H9 (cell line): ENCODE results near the gene HMSD. TPM values are rescaled to one million over a fixed set of nuclear protein-coding genes. Genes with fewer than 3 reads are reported as not detected.

Source experiments
- DNase-seq: peaks from one replicate; pipeline ENCODE4 v3.0.0-alpha.2; 2017
- H2AFZ ChIP-seq: one replicate; pipeline ENCODE4 v1.6.1; 2013; ENCODE audit warnings: mild to moderate bottlenecking, low read length, control low read depth, moderate library complexity
- H2AK5ac ChIP-seq: 2 replicates; pipeline ENCODE4 v1.6.1; 2013; ENCODE audit warnings: low read length, control low read depth, mixed read lengths; ENCODE audit not compliant: insufficient read length
- H2BK120ac ChIP-seq: one replicate; pipeline ENCODE4 v1.6.1; 2013; ENCODE audit warnings: low read depth, mild to moderate bottlenecking, low read length, control low read depth, inconsistent platforms; ENCODE audit not compliant: poor library complexity, severe bottlenecking
- H2BK12ac ChIP-seq: 2 replicates; pipeline ENCODE4 v1.6.1; 2013; ENCODE audit warnings: low read length, control low read depth, mixed read lengths, low read depth; ENCODE audit not compliant: insufficient read length
- H2BK15ac ChIP-seq: 2 replicates; pipeline ENCODE4 v1.6.1; 2013; ENCODE audit warnings: low read depth, low read length, control low read depth
- H2BK20ac ChIP-seq: one replicate; pipeline ENCODE4 v1.6.1; 2013; ENCODE audit warnings: low read depth, mild to moderate bottlenecking, low read length, control low read depth, inconsistent platforms; ENCODE audit not compliant: poor library complexity, severe bottlenecking
- H2BK5ac ChIP-seq: 2 replicates; pipeline ENCODE4 v1.6.1; 2013; ENCODE audit warnings: low read length, control low read depth, mixed read lengths; ENCODE audit not compliant: insufficient read length
- H3K14ac ChIP-seq: 2 replicates; pipeline ENCODE4 v1.6.1; 2013; ENCODE audit warnings: low read length, control low read depth; ENCODE audit not compliant: insufficient read depth
- H3K18ac ChIP-seq: 2 replicates; pipeline ENCODE4 v1.6.1; 2013; ENCODE audit warnings: low read depth, mild to moderate bottlenecking, mixed read lengths, low read length, control low read depth; ENCODE audit not compliant: insufficient read length
- H3K23ac ChIP-seq: 2 replicates; pipeline ENCODE4 v1.6.1; 2013; ENCODE audit warnings: low read length, control low read depth, mixed read lengths, low read depth; ENCODE audit not compliant: insufficient read length
- H3K23me2 ChIP-seq: 2 replicates; pipeline ENCODE4 v1.6.1; 2013; ENCODE audit warnings: low read depth, mild to moderate bottlenecking, mixed read lengths, low read length, control low read depth; ENCODE audit not compliant: insufficient read length, poor library complexity, severe bottlenecking
- H3K27ac ChIP-seq: 2 replicates; pipeline ENCODE4 v1.5.1; 2013; ENCODE audit warnings: low read length, control low read depth, mixed read lengths, low read depth; ENCODE audit not compliant: insufficient read length
- H3K27me3 ChIP-seq: 2 replicates; pipeline ENCODE4 v1.6.1; 2013; ENCODE audit warnings: low read length, control low read depth, inconsistent platforms; ENCODE audit not compliant: insufficient read depth
- H3K4ac ChIP-seq: 2 replicates; pipeline ENCODE4 v1.6.1; 2013; ENCODE audit warnings: low read depth, mild to moderate bottlenecking, control low read depth, inconsistent platforms, low read length, moderate library complexity
- H3K4me1 ChIP-seq: 2 replicates; pipeline ENCODE4 v1.6.1; 2013; ENCODE audit warnings: low read length, control low read depth, inconsistent platforms; ENCODE audit not compliant: insufficient read depth
- H3K4me2 ChIP-seq: 2 replicates; pipeline ENCODE4 v1.6.1; 2013; ENCODE audit warnings: low read length, control low read depth, mixed read lengths; ENCODE audit not compliant: insufficient read length, insufficient read depth
- H3K56ac ChIP-seq: 2 replicates; pipeline ENCODE4 v1.6.1; 2013; ENCODE audit warnings: low read depth, mild to moderate bottlenecking, mixed read lengths, low read length, control low read depth; ENCODE audit not compliant: insufficient read length
- H3K79me1 ChIP-seq: 2 replicates; pipeline ENCODE4 v1.6.1; 2013; ENCODE audit warnings: low read depth, mild to moderate bottlenecking, moderate library complexity, low read length, control low read depth, inconsistent platforms; ENCODE audit not compliant: insufficient read depth, poor library complexity, severe bottlenecking
- H3K79me2 ChIP-seq: 2 replicates; pipeline ENCODE4 v1.6.1; 2013; ENCODE audit warnings: low read length, control low read depth, inconsistent platforms; ENCODE audit not compliant: insufficient read depth
- H3K9ac ChIP-seq: 2 replicates; pipeline ENCODE4 v1.6.1; 2013; ENCODE audit warnings: low read length, control low read depth, mixed read lengths; ENCODE audit not compliant: insufficient read length; ENCODE audit errors: extremely low read depth
- H3K9me3 ChIP-seq: one replicate; pipeline ENCODE4 v1.6.1; 2013; ENCODE audit warnings: low read depth, low read length, inconsistent platforms; ENCODE audit not compliant: control insufficient read depth
- H3T11ph ChIP-seq: one replicate; pipeline ENCODE4 v1.6.1; 2013; ENCODE audit warnings: mild to moderate bottlenecking, low read length, control low read depth, inconsistent platforms
- H4K20me1 ChIP-seq: one replicate; pipeline ENCODE4 v1.6.1; 2013; ENCODE audit not compliant: control insufficient read depth, insufficient read length, insufficient read depth
- H4K5ac ChIP-seq: 2 replicates; pipeline ENCODE4 v1.6.1; 2013; ENCODE audit warnings: low read depth, mild to moderate bottlenecking, mixed read lengths, low read length, control low read depth; ENCODE audit not compliant: insufficient read length
- H4K8ac ChIP-seq: replicated peaks from 2 replicates; pipeline ENCODE4 v1.6.1; 2013; ENCODE audit warnings: low read length, control low read depth, mixed read lengths, low read depth; ENCODE audit not compliant: insufficient read length
- H4K91ac ChIP-seq: 2 replicates; pipeline ENCODE4 v1.6.1; 2013; ENCODE audit warnings: low read depth, mild to moderate bottlenecking, moderate library complexity, mixed read lengths, low read length, control low read depth; ENCODE audit not compliant: insufficient read length
- H3K27ac Mint-ChIP-seq, 3 experiments: 2 replicates in 2 of 3; 3 replicates in 1 of 3; pipeline ENCODE4 v1.8.0; 2020 to 2021; ENCODE audit warnings: mixed read lengths in 3 of 3, mild to moderate bottlenecking in 1 of 3, moderate library complexity in 1 of 3
- H3K27me3 Mint-ChIP-seq: 2 replicates; pipeline ENCODE4 v1.8.0; 2021; ENCODE audit warnings: low read depth, mild to moderate bottlenecking, moderate library complexity, mixed read lengths
- H3K36me3 Mint-ChIP-seq, 3 experiments: 2 replicates in 2 of 3; 3 replicates in 1 of 3; pipeline ENCODE4 v1.8.0; 2020 to 2021; ENCODE audit warnings: low read depth in 3 of 3, mixed read lengths in 3 of 3; ENCODE audit not compliant: insufficient read depth in 1 of 3
- H3K4me1 Mint-ChIP-seq, 2 experiments: 2 replicates each; pipeline ENCODE4 v1.8.0; 2020; ENCODE audit warnings: mixed read lengths in 2 of 2
- H3K4me3 Mint-ChIP-seq, 2 experiments: 2 replicates in 1 of 2; 3 replicates in 1 of 2; pipeline ENCODE4 v1.8.0; 2020 to 2021; ENCODE audit warnings: mild to moderate bottlenecking in 2 of 2, mixed read lengths in 2 of 2, moderate library complexity in 1 of 2
- H3K9me3 Mint-ChIP-seq, 2 experiments: 2 replicates in 1 of 2; 3 replicates in 1 of 2; pipeline ENCODE4 v1.8.0; 2020; ENCODE audit warnings: mild to moderate bottlenecking in 2 of 2, mixed read lengths in 2 of 2, moderate library complexity in 1 of 2
- CTCF ChIP-seq: fragments of 200-600 bp; sonication (generic); conservative IDR thresholded peaks from 3 replicates; pipeline ENCODE4 v1.8.0; 2021; ENCODE audit warnings: antibody characterized with exemption, mild to moderate bottlenecking
- WGBS: extraction: QIAGEN DNeasy Blood & Tissue Kit; methylation state at CpG from one replicate; pipeline ENCODE4 v1.1.7; 2013; ENCODE audit warnings: missing lambda C conversion rate, low lambda C conversion rate, mixed read lengths; ENCODE audit not compliant: insufficient read length; ENCODE audit errors: extremely low coverage; 5-methylcytosine and 5-hydroxymethylcytosine counted together
- total RNA-seq: library from RNA; stranded (reverse); gene quantifications from 2 replicates; pipeline ENCODE4 v1.2.1, GENCODE V29; 2021

HMSD gene
- total RNA-seq, 1 experiment from 2014 or later: 6.6 TPM

- Mint-ChIP-seq H3K27ac (no peak overlapping the region), H3K36me3 (peaks cover 0 to 8% (median 0%) of the 10 kb centered on the region in 3 experiments; a peak in 4 of 7 replicates), H3K9me3 (peaks cover 0 to 11% of the 10 kb centered on the region in 2 experiments; a peak in 4 of 5 replicates), H3K27me3 (peaks cover 1% of the 10 kb centered on the region; the same call in 1 of the 2 replicates), H3K4me1 (peaks cover 7 to 11% of the 10 kb centered on the region in 2 experiments), H3K4me3 (no peak overlapping the region)
- DNase-seq: no peak
- H3K18ac ChIP-seq: no peak overlapping the region
- no peak for TF ChIP-seq CTCF
- H3K27me3 ChIP-seq: no peaks in the 10 kb centered on the region
- no peak overlapping the region for H2BK20ac ChIP-seq
- no peaks in the 10 kb centered on the region for H4K20me1 ChIP-seq
- H2BK15ac ChIP-seq: no peak overlapping the region
- no peaks in the 10 kb centered on the region for H3K23me2 ChIP-seq
- H3K9me3 ChIP-seq: no peaks in the 10 kb centered on the region
- no peak overlapping the region for H4K8ac ChIP-seq
- no peak overlapping the region for H3K23ac ChIP-seq
- no peak overlapping the region for H3T11ph ChIP-seq
- H2BK120ac ChIP-seq: no peak overlapping the region
- no peak overlapping the region for H2BK5ac ChIP-seq
- WGBS: no CpG with 5 or more reads among the region's 1 CpG
- no peaks in the 10 kb centered on the region for H3K79me1 ChIP-seq
- H4K91ac ChIP-seq: no peak overlapping the region
- no peak overlapping the region for H3K4me2 ChIP-seq
- H2AFZ ChIP-seq: no peak overlapping the region
- H3K14ac ChIP-seq: no peak overlapping the region
- no peak overlapping the region for H3K9ac ChIP-seq
- no peak overlapping the region for H2AK5ac ChIP-seq
- H3K27ac ChIP-seq: no peak overlapping the region
- no peak overlapping the region for H2BK12ac ChIP-seq
- no peak overlapping the region for H3K56ac ChIP-seq
- H3K4me1 ChIP-seq: no peaks in the 10 kb centered on the region
- no peaks in the 10 kb centered on the region for H3K79me2 ChIP-seq
- no peak overlapping the region for H4K5ac ChIP-seq
- H3K4ac ChIP-seq: no peak overlapping the region
These were observed 43.0 kb upstream of the HMSD start for GRCh38 chr18:63906056-63906455.
